Measurements from ENCODE around the gene ALDH3B2. TPM values are rescaled to one million over a fixed set of nuclear protein-coding genes. Genes with fewer than 3 reads are reported as not detected.
"Not testable (repeated sequence)": the region's sequence is repeated elsewhere in the genome, so short reads cannot be mapped to it uniquely, and the experiment has no call there.

Gene ALDH3B2
- total and polyA plus RNA-seq, 2 of the 8 experiments (the other 6 are each of a cell fraction or from before 2014, with no cell fraction given), result not detected

DNA sequence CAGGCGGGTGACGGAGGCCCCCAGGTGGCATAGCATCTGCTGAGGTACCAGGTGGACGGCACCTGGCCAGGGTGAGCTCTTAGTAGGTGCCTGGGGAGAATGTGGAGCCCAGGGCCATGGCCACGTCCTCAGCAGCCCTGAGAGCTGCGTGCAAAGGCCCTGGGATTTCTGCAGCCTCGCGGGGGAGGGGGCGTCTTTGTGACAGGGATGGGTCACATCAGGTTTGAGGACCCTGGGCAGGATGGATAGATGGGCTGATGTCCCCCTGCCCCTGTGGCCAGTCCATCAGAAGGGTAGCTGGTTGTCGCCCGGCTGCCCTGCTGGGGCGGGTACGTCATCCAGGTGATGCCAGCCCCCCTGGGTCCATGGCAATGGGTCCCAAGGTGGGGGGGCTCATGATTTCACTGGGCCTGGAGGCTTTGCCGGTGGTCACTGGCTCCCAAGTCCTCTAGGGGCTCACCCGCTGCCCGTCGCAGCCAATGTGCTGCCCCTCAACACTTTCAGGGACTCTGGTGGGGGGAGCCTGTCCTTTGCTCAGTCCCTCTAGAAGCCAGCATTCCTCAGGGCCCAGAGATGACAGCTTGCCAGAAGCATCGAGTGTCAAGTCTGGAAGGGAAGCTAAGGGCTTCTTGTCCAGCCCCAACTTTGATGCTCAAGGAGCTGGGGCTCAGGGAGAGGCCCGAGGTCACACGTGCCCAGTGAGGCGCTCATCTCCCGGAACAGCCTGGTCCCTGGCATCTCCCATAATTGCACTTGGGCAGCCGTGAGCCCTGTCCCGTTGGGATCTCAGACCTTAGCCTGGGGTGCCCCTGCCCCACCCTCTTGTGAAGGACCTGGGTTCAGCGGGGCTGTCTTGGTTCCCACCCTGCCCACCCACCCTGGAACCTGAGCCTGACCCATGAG lies 35.6 kb downstream of the ALDH3B2 start (continued):
- TF ChIP-seq SUZ12 (IDR thresholded peaks at IDR 0.05; ENCODE audit: low read length), result no peak
- TF ChIP-seq CBX8 (IDR thresholded peaks at IDR 0.05; ENCODE audit: borderline replicate concordance, low read depth, low read length), result no peak
- TF ChIP-seq SP4 (IDR thresholded peaks at IDR 0.05; ENCODE audit: low read length), result no peak
- no peak for TF ChIP-seq MAFK (IDR thresholded peaks at IDR 0.05; ENCODE audit: low read depth, low read length)
- TF ChIP-seq PHF8 (conservative IDR thresholded peaks at IDR 0.05; ENCODE audit: low read depth, low read length), result no peak
- no peak for TF ChIP-seq TBP (IDR thresholded peaks at IDR 0.05; ENCODE audit: low read depth, low read length)
- TF ChIP-seq GTF2F1 (IDR thresholded peaks at IDR 0.05; ENCODE audit: borderline replicate concordance, low read depth, low read length), result no peak

DNA sequence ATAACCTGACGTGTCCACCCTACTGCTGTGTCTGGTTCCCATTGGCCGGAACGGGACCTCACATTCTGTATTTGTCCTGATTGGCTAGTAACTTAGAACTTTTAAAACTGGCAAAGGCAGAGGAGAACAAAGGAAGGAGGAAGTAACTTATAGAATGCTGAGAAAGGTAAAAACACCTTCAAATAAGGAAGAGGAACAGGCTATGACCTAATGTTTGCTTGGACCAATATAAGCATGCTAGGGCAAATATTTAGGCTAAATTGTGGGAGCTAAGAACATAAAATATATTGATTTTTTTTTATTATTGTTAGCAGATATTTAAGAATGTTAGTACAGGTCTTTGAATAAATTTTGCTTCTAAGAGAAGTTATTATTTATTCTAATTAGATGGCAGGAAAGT lies 37.0 kb downstream of the ALDH3B2 start:
- H4K5ac ChIP-seq (ENCODE audit: insufficient read length, low read depth, low read length); H4K91ac ChIP-seq (replicated peaks; ENCODE audit: insufficient read length, low read length); H2BK20ac ChIP-seq (ENCODE audit: low read length); H4K8ac ChIP-seq (ENCODE audit: extremely low read depth, insufficient read depth, low read length); H3K23ac ChIP-seq (ENCODE audit: insufficient read length); FAIRE-seq; H3K4me3 ChIP-seq (ENCODE audit: extremely low read depth in 1 of 4, insufficient read depth in 2 of 4, low read depth in 3 of 4, low read length in 4 of 4); H3K79me2 ChIP-seq (ENCODE audit: control insufficient read depth in 1 of 2, insufficient read depth in 2 of 2, low read length in 2 of 2); H3K23me2 ChIP-seq (ENCODE audit: low read depth, low read length); H3K79me1 ChIP-seq (ENCODE audit: low read depth, low read length); H3K4ac ChIP-seq (replicated peaks; ENCODE audit: insufficient read length, low read depth, low read length); DNase-seq (ENCODE audit: low read depth in 1 of 2, low spot score in 2 of 2); H4K20me1 ChIP-seq (replicated peaks in 1 of 2; ENCODE audit: control insufficient read depth in 1 of 2, insufficient read depth in 2 of 2, low read length in 2 of 2); H2BK120ac ChIP-seq (replicated peaks; ENCODE audit: low read depth, low read length); H3K56ac ChIP-seq (replicated peaks; ENCODE audit: insufficient read length, low read depth, low read length); H2AFZ ChIP-seq (ENCODE audit: low read length); H2BK15ac ChIP-seq (ENCODE audit: low read length); H3K36me3 ChIP-seq (ENCODE audit: control insufficient read depth in 2 of 4, insufficient read depth in 4 of 4, low read length in 3 of 4); H3K9ac ChIP-seq (replicated peaks in 1 of 4; ENCODE audit: extremely low read depth in 1 of 4, low read depth in 3 of 4, low read length in 3 of 4); H2AK5ac ChIP-seq (ENCODE audit: low read depth, low read length); H3K18ac ChIP-seq (ENCODE audit: extremely low read depth, low read length); H3K4me1 ChIP-seq (replicated peaks in 1 of 4; ENCODE audit: control insufficient read depth in 3 of 4, insufficient read depth in 4 of 4, low read length in 3 of 4); H3K9me3 ChIP-seq (ENCODE audit: insufficient read depth in 2 of 2, low read depth in 1 of 2, low read length in 1 of 2); H3K4me2 ChIP-seq (ENCODE audit: insufficient read depth in 1 of 2, low read depth in 2 of 2, low read length in 2 of 2); H3K27ac ChIP-seq (ENCODE audit: low read depth, low read length); H2BK5ac ChIP-seq (ENCODE audit: low read depth, low read length); H3K14ac ChIP-seq (ENCODE audit: insufficient read length); H2BK12ac ChIP-seq (ENCODE audit: low read depth, low read length): not testable (repeated sequence)
- CTCF ChIA-PET (ENCODE audit: partially characterized antibody), result interaction anchor here (1.1 to 4.8 kb wide), 4 partner anchors 11 to 163 kb away, joined by 3 to 36 read pairs (median 16); no protein-coding TSS in a partner anchor
- WGBS, 2 experiments (ENCODE audit: extremely low coverage in 1 of 2, insufficient coverage in 1 of 2, insufficient read length in 1 of 2, insufficient replicate concordance in 2 of 2, low coverage in 1 of 2, low lambda C conversion rate in 2 of 2, missing lambda C conversion rate in 1 of 2), result 100% methylated on average over 2 of the region's 3 CpGs; no CpG with 5 or more reads in 1 of the 2 experiments
- peaks cover 8 to 28% (median 15%) of the 10 kb centered on the region in 4 experiments for H3K27me3 ChIP-seq (replicated peaks in 1 of 4; ENCODE audit: control insufficient read depth in 3 of 4, extremely low read depth in 1 of 4, insufficient read depth in 3 of 4, low read length in 3 of 4)
- POLR2A ChIA-PET (ENCODE audit: partially characterized antibody), result interaction anchor here (2.5 to 3.2 kb wide), 2 partner anchors 8 to 17 kb away, joined by 8 to 19 read pairs; partner anchors contain the start of gene NUDT8

Data from H1 (cell line).